ENCODE data around the gene INPP5E.

GRCh38 chr9:136447173-136447778, 7.6 kb upstream of the INPP5E start:
- TF ChIP-seq EZH2 (IDR thresholded peaks at IDR 0.05; ENCODE audit: low read depth, unreplicated experiment) = no peak
- no peak for TF ChIP-seq POLR2AphosphoS5 (IDR thresholded peaks at IDR 0.05; ENCODE audit: low read depth)
- TF ChIP-seq CTCF (conservative IDR thresholded peaks at IDR 0.05; ENCODE audit: low read depth in 2 of 2) = no peak
- no peak for TF ChIP-seq EZH2phosphoT487 (IDR thresholded peaks at IDR 0.05; ENCODE audit: unreplicated experiment)
- TF ChIP-seq REST (IDR thresholded peaks at IDR 0.05; ENCODE audit: unreplicated experiment) = no peak
- TF ChIP-seq JUNB (IDR thresholded peaks at IDR 0.05; ENCODE audit: unreplicated experiment) = no peak
- no peak for TF ChIP-seq ZNF114 (CRISPR knock-in tag; IDR thresholded peaks at IDR 0.05)
- TF ChIP-seq CREB1 (CRISPR knock-in tag; IDR thresholded peaks at IDR 0.05; ENCODE audit: low read depth) = no peak
- TF ChIP-seq NANOG (IDR thresholded peaks at IDR 0.05; ENCODE audit: borderline replicate concordance) = no peak
- no peak for TF ChIP-seq STAT1 (IDR thresholded peaks at IDR 0.05; ENCODE audit: unreplicated experiment)
- TF ChIP-seq ZNF331 (CRISPR knock-in tag; IDR thresholded peaks at IDR 0.05; ENCODE audit: low read depth) = no peak
- TF ChIP-seq ETS1 (IDR thresholded peaks at IDR 0.05) = no peak
- no peak for TF ChIP-seq ZNF462 (CRISPR knock-in tag; IDR thresholded peaks at IDR 0.05)
